Parathyroid adenoma (tissue), 2 donors: ENCODE measurements around the gene SERF2.
"Not testable (repeated sequence)": the region's sequence is repeated elsewhere in the genome, so short reads cannot be mapped to it uniquely, and the experiment has no call there.

Experiments
- H2AFZ ChIP-seq: fragments of 300-600 bp; sonication (generic); one replicate; pipeline ENCODE4 v1.7.0; 2017; ENCODE audit warnings: antibody characterized with exemption, mild to moderate bottlenecking
- H3K27ac ChIP-seq: fragments of 300-600 bp; sonication (generic); one replicate; pipeline ENCODE4 v1.7.0; 2017
- H3K27me3 ChIP-seq: fragments of 300-600 bp; sonication (generic); one replicate; pipeline ENCODE4 v1.7.0; 2017; ENCODE audit warnings: low read length; ENCODE audit not compliant: control insufficient read depth, insufficient read depth
- H3K36me3 ChIP-seq: fragments of 300-600 bp; sonication (generic); one replicate; pipeline ENCODE4 v1.7.0; 2017; ENCODE audit warnings: low read length; ENCODE audit not compliant: control insufficient read depth, insufficient read depth
- H3K4me1 ChIP-seq: fragments of 300-600 bp; sonication (generic); one replicate; pipeline ENCODE4 v1.7.0; 2017; ENCODE audit warnings: control low read depth
- H3K4me2 ChIP-seq: fragments of 300-600 bp; sonication (generic); one replicate; pipeline ENCODE4 v1.7.0; 2017; ENCODE audit warnings: low read length
- H3K4me3 ChIP-seq: fragments of 300-600 bp; sonication (generic); one replicate; pipeline ENCODE4 v1.7.0; 2017; ENCODE audit warnings: low read depth, low read length
- H3K79me2 ChIP-seq: fragments of 300-600 bp; sonication (generic); one replicate; pipeline ENCODE4 v1.7.0; 2017; ENCODE audit warnings: control low read depth
- H3K9ac ChIP-seq: fragments of 300-600 bp; sonication (generic); one replicate; pipeline ENCODE4 v1.7.0; 2017; ENCODE audit warnings: mild to moderate bottlenecking
- H3K9me3 ChIP-seq: fragments of 300-600 bp; sonication (generic); one replicate; pipeline ENCODE4 v1.7.0; 2017; ENCODE audit warnings: low read length; ENCODE audit not compliant: control insufficient read depth
- CTCF ChIP-seq: fragments of 300-600 bp; sonication (generic); IDR thresholded peaks from one replicate; pipeline ENCODE4 v1.7.0; 2017; ENCODE audit warnings: antibody characterized with exemption, mild to moderate bottlenecking
- donor health status: primary hyperparathyroidism.

Gene SERF2

DNA sequence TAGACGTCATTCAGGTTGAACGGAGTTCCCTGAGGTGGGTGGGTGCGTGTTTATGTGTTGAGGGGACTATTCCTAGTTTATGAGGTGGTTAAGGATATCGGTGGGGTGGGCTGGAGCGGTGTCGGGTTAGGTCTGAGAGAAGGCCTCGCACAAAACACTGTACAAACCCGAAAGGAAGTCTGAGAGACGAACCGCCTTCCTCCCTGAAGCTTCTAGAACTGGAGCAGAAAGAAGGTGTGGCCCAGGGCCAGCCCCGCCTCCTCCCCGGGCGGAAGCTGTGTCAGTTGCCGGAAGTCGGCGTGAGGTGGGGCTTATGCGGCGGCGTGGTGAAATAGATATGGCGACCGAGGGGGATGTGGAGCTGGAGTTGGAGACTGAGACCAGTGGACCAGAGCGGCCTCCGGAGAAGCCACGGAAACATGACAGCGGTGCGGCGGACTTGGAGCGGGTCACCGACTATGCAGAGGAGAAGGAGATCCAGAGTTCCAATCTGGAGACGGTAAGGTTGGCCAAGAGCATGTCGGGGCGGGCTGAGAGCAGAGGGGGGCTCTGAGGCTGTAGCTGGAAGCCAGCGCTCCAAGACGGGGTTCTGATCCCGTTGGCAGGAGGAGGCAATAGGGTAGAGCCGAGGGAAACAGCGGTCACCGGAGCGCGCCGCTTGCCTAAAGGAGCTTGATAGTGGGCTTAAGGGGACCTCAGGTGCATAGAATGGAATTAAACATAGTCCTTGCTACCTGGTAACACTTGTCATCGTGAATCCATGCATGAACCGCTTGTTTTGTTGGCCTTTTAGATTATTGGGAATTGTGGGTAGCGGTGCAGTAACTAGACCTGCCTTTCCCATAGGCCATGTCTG lies 8.4 kb downstream of the SERF2 start, which contains the start of gene HYPK:
HYPK (plus strand) TSS at position 314 of the 856 bp plus-strand sequence; CDS start at position 338, 24 bp downstream.
- H3K27me3 ChIP-seq = no peaks in the 10 kb centered on the region
- peak within 1 kb of the TSS; percentile 85 for H3K27ac ChIP-seq
- H3K9me3 ChIP-seq = no peaks in the 10 kb centered on the region
- peak within 1 kb of the TSS; percentile 69 for H2AFZ ChIP-seq
- no peak within 1 kb of the TSS for H3K9ac ChIP-seq
- H3K79me2 ChIP-seq = no peaks in the 10 kb centered on the region
- no peaks in the 10 kb centered on the region for H3K36me3 ChIP-seq
- no peak for TF ChIP-seq CTCF
- peak within 1 kb of the TSS; percentile 90 for H3K4me2 ChIP-seq
- H3K4me3 ChIP-seq = peak within 1 kb of the TSS; percentile 94
- H3K4me1 ChIP-seq = peaks cover 3% of the 10 kb centered on the region

- not testable (repeated sequence) for H2AFZ ChIP-seq, H3K27ac ChIP-seq, H3K9ac ChIP-seq, H3K4me1 ChIP-seq, H3K27me3 ChIP-seq, H3K9me3 ChIP-seq, H3K4me3 ChIP-seq, H3K79me2 ChIP-seq, H3K36me3 ChIP-seq, H3K4me2 ChIP-seq
These were observed 10.6 kb downstream of the SERF2 start for GRCh38 chr15:43802676-43803075.

DNA sequence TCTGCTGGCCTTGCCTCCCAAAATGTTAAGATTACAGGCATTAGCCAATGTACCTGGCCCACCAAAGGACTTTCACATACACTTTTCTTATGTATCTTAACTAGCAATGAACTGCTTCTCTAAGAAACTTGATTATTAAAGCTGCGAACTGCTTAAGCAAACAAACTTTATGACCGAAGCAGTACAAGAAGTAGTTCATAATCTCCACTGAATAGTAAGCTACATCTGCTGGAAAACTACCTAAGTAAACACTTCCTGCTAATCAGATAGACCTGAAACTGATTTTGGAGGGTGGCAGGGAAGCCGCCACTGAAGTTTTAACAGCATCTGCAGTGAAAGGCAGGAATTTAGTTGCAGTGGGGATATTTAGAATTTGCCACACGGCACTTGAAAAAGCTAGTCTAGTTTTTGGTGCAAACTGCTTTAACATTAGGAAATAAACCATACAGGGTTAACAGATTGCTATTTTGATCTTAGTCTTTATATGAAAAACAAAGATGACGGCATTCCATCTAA lies 16.4 kb downstream of the SERF2 start:
- no peaks in the 10 kb centered on the region for H3K9me3 ChIP-seq
- no peak overlapping the region for H2AFZ ChIP-seq
- TF ChIP-seq CTCF = no peak
- no peak overlapping the region for H3K27ac ChIP-seq
- no peaks in the 10 kb centered on the region for H3K79me2 ChIP-seq
- no peak overlapping the region for H3K4me2 ChIP-seq
- H3K4me3 ChIP-seq = no peak overlapping the region
- H3K9ac ChIP-seq = no peak overlapping the region
- H3K36me3 ChIP-seq = no peaks in the 10 kb centered on the region
- H3K27me3 ChIP-seq = no peaks in the 10 kb centered on the region
- no peaks in the 10 kb centered on the region for H3K4me1 ChIP-seq

GRCh38 chr15:43808960-43809678 lies 17.0 kb downstream of the SERF2 start:
- Histone ChIP-seq H3K9me3 (no peaks in the 10 kb centered on the region), H3K79me2 (no peaks in the 10 kb centered on the region), H3K4me3 (no peak overlapping the region), H3K27me3 (no peaks in the 10 kb centered on the region), H3K27ac (no peak overlapping the region), H2AFZ (no peak overlapping the region), H3K4me1 (no peaks in the 10 kb centered on the region), H3K36me3 (no peaks in the 10 kb centered on the region), H3K9ac (no peak overlapping the region), H3K4me2 (no peak overlapping the region)
- TF ChIP-seq CTCF = no peak

- not testable (repeated sequence) for H3K4me3 ChIP-seq, H3K9ac ChIP-seq, H3K27me3 ChIP-seq, H3K4me1 ChIP-seq, H3K4me2 ChIP-seq, H3K36me3 ChIP-seq, H2AFZ ChIP-seq, H3K27ac ChIP-seq, H3K9me3 ChIP-seq, H3K79me2 ChIP-seq
These were observed 22.9 kb downstream of the SERF2 start for GRCh38 chr15:43815064-43815463.
